GM12878 (cell line): ENCODE data around the gene PLD4. TPM values are rescaled to one million over a fixed set of nuclear protein-coding genes. Genes with fewer than 3 reads are reported as not detected.

Experiments
- ATAC-seq: fragments of 200-7000 bp; cut with Tn5 transposase; 3 replicates; pipeline ENCODE4 v1.9.1; 2020; ENCODE audit warnings: mild to moderate bottlenecking, moderate library complexity
- BruUV-seq: library from RNA; stranded (reverse); fragments of 400-500 nt; replicated peaks from 2 replicates; lab custom pipeline; 2021; lab: Mats Ljungman, UMichigan
- CTCF ChIA-PET: fragments of 300-600 bp; sonication (Branson Sonifier 250); formaldehyde crosslinking; extraction: SDS; loops from one replicate; lab custom pipeline; 2021; ENCODE audit warnings: inconsistent platforms; lab: Yijun Ruan, JAX
- POLR2A ChIA-PET: fragments of 350-600 bp; formaldehyde crosslinking; extraction: SDS; loops from one replicate; lab custom pipeline; 2021; ENCODE audit warnings: inconsistent platforms; lab: Charles Lee
- RAD21 ChIA-PET: fragments of 300-600 bp; sonication (Branson Sonifier 250); formaldehyde crosslinking; loops from one replicate; lab custom pipeline; 2023; ENCODE audit warnings: antibody characterized with exemption; ENCODE audit not compliant: unreplicated experiment; lab: Charles Lee
- SMC1A ChIA-PET: fragments of 300-600 bp; sonication (Branson Sonifier 250); formaldehyde crosslinking; loops from one replicate; lab custom pipeline; 2023; ENCODE audit not compliant: unreplicated experiment, uncharacterized antibody; lab: Charles Lee
- DNase-seq: peaks from one replicate; pipeline ENCODE4 v3.0.0-alpha.2; 2011; ENCODE audit warnings: low read depth, low spot score
- FAIRE-seq: peaks from 3 replicates; lab custom pipeline; 2011; peaks lifted over from hg19 to GRCh38; lab: Jason Lieb, UNC
- H2AFZ ChIP-seq: 2 replicates; pipeline ENCODE4 v1.6.0; 2011; ENCODE audit warnings: low read depth, low read length, control low read depth; ENCODE audit not compliant: control insufficient read depth
- H3K27ac ChIP-seq: 2 replicates; pipeline ENCODE4 v1.5.1; 2011; ENCODE audit warnings: control low read depth; ENCODE audit not compliant: control insufficient read depth, insufficient read depth
- H3K27me3 ChIP-seq, 2 experiments: replicated peaks in 1 of 2; 2 replicates each; pipeline versions ENCODE4 v1.6.0 to v1.6.1; 2011; ENCODE audit warnings: low read length in 1 of 2; ENCODE audit not compliant: control insufficient read depth in 2 of 2, insufficient read depth in 2 of 2
- H3K36me3 ChIP-seq, 2 experiments: 2 replicates each; pipeline ENCODE4 v1.5.1; 2011; ENCODE audit warnings: low read length in 1 of 2; ENCODE audit not compliant: control insufficient read depth in 2 of 2, insufficient read depth in 2 of 2
- H3K4me1 ChIP-seq: 2 replicates; pipeline ENCODE4 v1.6.1; 2011; ENCODE audit warnings: mild to moderate bottlenecking, low read length, moderate library complexity, mixed read lengths; ENCODE audit not compliant: control insufficient read depth, insufficient read depth
- H3K4me2 ChIP-seq: 2 replicates; pipeline ENCODE4 v1.6.0; 2011; ENCODE audit warnings: control low read depth; ENCODE audit not compliant: control insufficient read depth, insufficient read depth
- H3K4me3 ChIP-seq: fragments of 200-600 bp; sonication (generic); 2 replicates; pipeline ENCODE4 v1.5.1; 2016
- H3K79me2 ChIP-seq: 2 replicates; pipeline ENCODE4 v1.6.0; 2011; ENCODE audit warnings: low read length; ENCODE audit not compliant: control insufficient read depth, insufficient read depth
- H3K9ac ChIP-seq: 2 replicates; pipeline ENCODE4 v1.8.0; 2011; ENCODE audit warnings: low read length, control low read depth, mixed read lengths; ENCODE audit not compliant: control insufficient read depth, insufficient read depth
- H3K9me3 ChIP-seq: replicated peaks from 3 replicates; pipeline ENCODE4 v1.5.1; 2011; ENCODE audit warnings: mild to moderate bottlenecking, low read length; ENCODE audit not compliant: control insufficient read depth, insufficient read depth
- H4K20me1 ChIP-seq: 2 replicates; pipeline ENCODE4 v1.6.0; 2011; ENCODE audit not compliant: control insufficient read depth, insufficient read depth
- ATF7 ChIP-seq: fragments of 450-650 bp; IDR thresholded peaks from 2 replicates; pipeline ENCODE4 v1.6.1; 2016; ENCODE audit warnings: low read depth, mild to moderate bottlenecking
- NFXL1 ChIP-seq: fragments of 450-650 bp; IDR thresholded peaks from 2 replicates; pipeline ENCODE4 v1.6.1; 2017; ENCODE audit warnings: antibody characterized with exemption, mild to moderate bottlenecking, borderline replicate concordance
- NKRF ChIP-seq: fragments of 450-650 bp; conservative IDR thresholded peaks from 2 replicates; pipeline ENCODE4 v1.6.1; 2017; ENCODE audit warnings: mild to moderate bottlenecking, moderate library complexity
- ZBTB33 ChIP-seq: fragments of 450-650 bp; IDR thresholded peaks from 2 replicates; pipeline ENCODE4 v1.6.1; 2017; ENCODE audit warnings: mild to moderate bottlenecking
- WGBS: methylation state at CpG from one replicate; pipeline ENCODE4 v1.1.6; 2016; ENCODE audit warnings: low lambda C conversion rate; ENCODE audit not compliant: insufficient replicate concordance, insufficient coverage; ENCODE audit errors: missing lambda C conversion rate; 5-methylcytosine and 5-hydroxymethylcytosine counted together
- in situ Hi-C: fragments of 300-500 bp; cut with MboI; formaldehyde crosslinking; loops from 9 replicates; pipeline ENCODE4 v1.14.3; 2018; ENCODE audit warnings: mixed read lengths
- intact Hi-C: fragments of 100-400 bp; cut with micrococcal nuclease; formaldehyde crosslinking; loops from one replicate; pipeline ENCODE4 v1.14.2; 2022; ENCODE audit not compliant: unreplicated experiment
- polyA plus RNA-seq, 11 experiments: library from polyadenylated mRNA; depleted of rRNA in 4 of 11; unstranded in 6 of 11; stranded (reverse) in 5 of 11; fragments of >200 nt; fragmentation: Nextera tagmentation in 4 of 11; fragmentation: Illumina TruSeq in 1 of 11; extraction: Ambion mirVana in 4 of 11; extraction: Trizol in 1 of 11; gene quantifications; 1 replicate in 1 of 11; 2 replicates in 10 of 11; pipeline versions ENCODE4 v1.2.1 to v1.2.3, GENCODE V29; 2011 to 2016; ENCODE audit warnings: inconsistent platforms in 2 of 11, missing spikeins in 2 of 11, low read depth in 1 of 11
- total RNA-seq, 4 experiments: library from RNA; depleted of rRNA in 3 of 4; stranded (reverse); fragments of >200 nt in 3 of 4; fragmentation: Illumina TruSeq in 1 of 4; extraction: Trizol in 1 of 4; gene quantifications; 2 replicates each; pipeline versions ENCODE4 v1.2.1 to v1.2.3, GENCODE V29; 2013 to 2021

The PLD4 gene
- total and polyA plus RNA-seq, 10 of the 15 experiments (the other 5 are each of a cell fraction or from before 2014, with no cell fraction given): 0.20 to 57.7 (median 9.9) TPM

GRCh38 chr14:104966981-104967385, 42.3 kb downstream of the PLD4 start:
- CTCF ChIA-PET: interaction anchor here (0.6 kb wide), 1 partner anchor 115 kb away, joined by 3 read pairs; no protein-coding TSS in a partner anchor
- BruUV-seq: no TSS peak
- no peak overlapping the region for H3K9ac ChIP-seq

More at GRCh38 chr14:104966981-104967385, 42.3 kb downstream of the PLD4 start:
- no peaks in the 10 kb centered on the region for H3K79me2 ChIP-seq
- ChIA-PET RAD21 (no interaction called here), SMC1A (no interaction called here), POLR2A (interaction anchor here (0.6 kb wide), 2 partner anchors 34 to 46 kb away, joined by 3 read pairs; no protein-coding TSS in a partner anchor)
- H3K4me2 ChIP-seq: no peak overlapping the region
- intact Hi-C loops: no loop called here
- DNase-seq (no peak), ATAC-seq (no peak), FAIRE-seq (no peak)
- H3K27ac ChIP-seq: no peak overlapping the region
- H4K20me1 ChIP-seq: no peaks in the 10 kb centered on the region
- peaks cover 3 to 7% of the 10 kb centered on the region in 2 experiments for H3K27me3 ChIP-seq
- H2AFZ ChIP-seq: no peak overlapping the region
- no peak overlapping the region for H3K4me3 ChIP-seq
- in situ Hi-C loops: no loop called here
- no peaks in the 10 kb centered on the region for H3K9me3 ChIP-seq
- WGBS: 22% methylated on average over 8 of the region's 8 CpGs
- TF ChIP-seq NFXL1 (no peak), ZBTB33 (no peak), ATF7 (no peak), NKRF (no peak)
- H3K4me1 ChIP-seq: no peaks in the 10 kb centered on the region
- H3K36me3 ChIP-seq: no peaks in the 10 kb centered on the region
